Activated CD8-positive, alpha-beta T cell treated with anti-CD3 and anti-CD28 coated beads for 36 hours (primary cell): ENCODE measurements around the gene KREMEN2. TPM values are rescaled to one million over a fixed set of nuclear protein-coding genes. Genes with fewer than 3 reads are reported as not detected.

Experiments used
- ATAC-seq: fragments of 200-7000 bp; cut with Tn5 transposase; one replicate; pipeline ENCODE4 v1.10.0; 2021; ENCODE audit warnings: mild to moderate bottlenecking, moderate library complexity
- CTCF ChIA-PET: fragments of 350-600 bp; sonication (Branson Sonifier 250); formaldehyde crosslinking; loops from one replicate; lab custom pipeline; 2021; ENCODE audit warnings: antibody characterized with exemption; lab: Charles Lee
- POLR2A ChIA-PET: fragments of 350-600 bp; sonication (Branson Sonifier 250); formaldehyde crosslinking; loops from one replicate; lab custom pipeline; 2021; ENCODE audit warnings: antibody characterized with exemption; lab: Charles Lee
- DNase-seq: peaks from one replicate; pipeline ENCODE4 v3.0.0-alpha.2; 2020
- H3K27ac Mint-ChIP-seq: one replicate; pipeline ENCODE4 v1.8.0; 2021; ENCODE audit warnings: mild to moderate bottlenecking, mixed read lengths
- H3K27me3 Mint-ChIP-seq: one replicate; pipeline ENCODE4 v1.8.0; 2021; ENCODE audit warnings: mixed read lengths
- H3K36me3 Mint-ChIP-seq: one replicate; pipeline ENCODE4 v1.8.0; 2021; ENCODE audit warnings: low read depth, mixed read lengths
- H3K4me1 Mint-ChIP-seq: one replicate; pipeline ENCODE4 v1.8.0; 2021; ENCODE audit warnings: low read depth, mixed read lengths
- H3K4me3 Mint-ChIP-seq: one replicate; pipeline ENCODE4 v1.8.0; 2021; ENCODE audit warnings: mild to moderate bottlenecking, moderate library complexity, mixed read lengths
- H3K9me3 Mint-ChIP-seq: one replicate; pipeline ENCODE4 v1.8.0; 2021; ENCODE audit warnings: mixed read lengths
- intact Hi-C: fragments of 100-400 bp; cut with micrococcal nuclease; formaldehyde crosslinking; loops from one replicate; pipeline ENCODE4 v1.10.0; 2022
- total RNA-seq, 2 experiments: library from RNA; stranded (reverse); gene quantifications; one replicate each; pipeline ENCODE4 v1.2.3, GENCODE V29; 2021
- TF ChIP-seq, protein P1 (sequence below): fragments of 200-600 bp; IDR thresholded peaks from one replicate; pipeline ENCODE4 v1.8.0; 2022; ENCODE audit warnings: antibody characterized with exemption, mild to moderate bottlenecking

The KREMEN2 gene
- total RNA-seq, 2 experiments from 2014 or later: 0.22 TPM; not detected in 1

DNA sequence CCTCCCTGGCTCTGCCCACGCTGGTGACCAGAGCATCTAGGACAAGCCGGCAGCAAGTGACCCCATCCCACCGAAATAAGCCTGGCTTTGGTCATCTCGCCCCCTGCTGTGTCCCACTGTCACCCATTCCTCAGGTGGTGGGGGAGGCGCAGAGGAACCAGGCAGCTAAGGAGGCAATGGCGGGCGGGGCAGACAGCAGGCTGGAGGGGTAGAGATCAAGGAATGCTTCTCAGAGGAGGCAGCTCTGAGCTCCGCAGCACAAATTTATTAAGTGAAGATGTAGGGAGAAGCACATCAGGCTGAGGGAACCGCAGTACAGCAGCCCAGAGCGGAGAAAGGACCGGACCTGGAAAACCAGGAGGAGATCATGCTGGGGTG lies 7.5 kb upstream of the KREMEN2 start:
- Mint-ChIP-seq H3K9me3 (no peaks in the 10 kb centered on the region), H3K36me3 (no peaks in the 10 kb centered on the region), H3K27ac (no peak overlapping the region), H3K27me3 (peaks cover 10% of the 10 kb centered on the region), H3K4me3 (no peak overlapping the region), H3K4me1 (peaks cover 5% of the 10 kb centered on the region)
- DNase-seq: no peak
- no peak for ATAC-seq
- TF ChIP-seq, protein P1, sequence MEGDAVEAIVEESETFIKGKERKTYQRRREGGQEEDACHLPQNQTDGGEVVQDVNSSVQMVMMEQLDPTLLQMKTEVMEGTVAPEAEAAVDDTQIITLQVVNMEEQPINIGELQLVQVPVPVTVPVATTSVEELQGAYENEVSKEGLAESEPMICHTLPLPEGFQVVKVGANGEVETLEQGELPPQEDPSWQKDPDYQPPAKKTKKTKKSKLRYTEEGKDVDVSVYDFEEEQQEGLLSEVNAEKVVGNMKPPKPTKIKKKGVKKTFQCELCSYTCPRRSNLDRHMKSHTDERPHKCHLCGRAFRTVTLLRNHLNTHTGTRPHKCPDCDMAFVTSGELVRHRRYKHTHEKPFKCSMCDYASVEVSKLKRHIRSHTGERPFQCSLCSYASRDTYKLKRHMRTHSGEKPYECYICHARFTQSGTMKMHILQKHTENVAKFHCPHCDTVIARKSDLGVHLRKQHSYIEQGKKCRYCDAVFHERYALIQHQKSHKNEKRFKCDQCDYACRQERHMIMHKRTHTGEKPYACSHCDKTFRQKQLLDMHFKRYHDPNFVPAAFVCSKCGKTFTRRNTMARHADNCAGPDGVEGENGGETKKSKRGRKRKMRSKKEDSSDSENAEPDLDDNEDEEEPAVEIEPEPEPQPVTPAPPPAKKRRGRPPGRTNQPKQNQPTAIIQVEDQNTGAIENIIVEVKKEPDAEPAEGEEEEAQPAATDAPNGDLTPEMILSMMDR: no peak
- ChIA-PET POLR2A (interaction anchor here (0.6 kb wide), 1 partner anchor 21 kb away, joined by 3 read pairs; no protein-coding TSS in a partner anchor), CTCF (no interaction called here)
- intact Hi-C loops: no loop called here

DNA sequence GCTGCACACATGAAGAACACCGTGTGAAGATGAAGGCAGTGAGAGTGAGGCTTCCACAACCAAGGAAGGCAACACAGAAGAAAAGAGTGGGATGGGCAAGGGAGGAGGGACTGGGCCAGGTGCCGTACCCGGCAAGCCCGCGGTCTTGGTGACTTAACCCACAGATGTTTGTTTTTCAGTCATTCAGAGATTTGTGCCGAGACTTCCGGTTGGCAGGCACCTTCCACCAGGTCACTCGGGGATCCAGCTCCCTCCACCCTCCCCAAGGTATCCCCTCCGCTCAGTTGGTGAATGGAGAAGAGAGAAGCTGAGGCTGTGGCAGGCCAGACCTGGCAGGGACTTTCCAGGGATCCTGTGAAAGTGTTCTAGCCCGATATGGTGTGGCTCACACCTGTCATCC lies 4.9 kb upstream of the KREMEN2 start:
- ATAC-seq (no peak), DNase-seq (no peak)
- Mint-ChIP-seq H3K36me3 (no peaks in the 10 kb centered on the region), H3K4me3 (no peak overlapping the region), H3K4me1 (peaks cover 16% of the 10 kb centered on the region), H3K27ac (no peak overlapping the region), H3K9me3 (no peaks in the 10 kb centered on the region), H3K27me3 (peaks cover 23% of the 10 kb centered on the region)
- intact Hi-C loops: no loop called here
- ChIA-PET CTCF (interaction anchor here (0.8 to 1.6 kb wide), 3 partner anchors 12 to 40 kb away, joined by 3 to 4 read pairs (median 3); no protein-coding TSS in a partner anchor), POLR2A (interaction anchor here (0.6 to 2.3 kb wide), 2 partner anchors 10 to 150 kb away, joined by 3 to 8 read pairs; partner anchors contain the start of gene PAQR4)
- TF ChIP-seq, protein P1: no peak

DNA sequence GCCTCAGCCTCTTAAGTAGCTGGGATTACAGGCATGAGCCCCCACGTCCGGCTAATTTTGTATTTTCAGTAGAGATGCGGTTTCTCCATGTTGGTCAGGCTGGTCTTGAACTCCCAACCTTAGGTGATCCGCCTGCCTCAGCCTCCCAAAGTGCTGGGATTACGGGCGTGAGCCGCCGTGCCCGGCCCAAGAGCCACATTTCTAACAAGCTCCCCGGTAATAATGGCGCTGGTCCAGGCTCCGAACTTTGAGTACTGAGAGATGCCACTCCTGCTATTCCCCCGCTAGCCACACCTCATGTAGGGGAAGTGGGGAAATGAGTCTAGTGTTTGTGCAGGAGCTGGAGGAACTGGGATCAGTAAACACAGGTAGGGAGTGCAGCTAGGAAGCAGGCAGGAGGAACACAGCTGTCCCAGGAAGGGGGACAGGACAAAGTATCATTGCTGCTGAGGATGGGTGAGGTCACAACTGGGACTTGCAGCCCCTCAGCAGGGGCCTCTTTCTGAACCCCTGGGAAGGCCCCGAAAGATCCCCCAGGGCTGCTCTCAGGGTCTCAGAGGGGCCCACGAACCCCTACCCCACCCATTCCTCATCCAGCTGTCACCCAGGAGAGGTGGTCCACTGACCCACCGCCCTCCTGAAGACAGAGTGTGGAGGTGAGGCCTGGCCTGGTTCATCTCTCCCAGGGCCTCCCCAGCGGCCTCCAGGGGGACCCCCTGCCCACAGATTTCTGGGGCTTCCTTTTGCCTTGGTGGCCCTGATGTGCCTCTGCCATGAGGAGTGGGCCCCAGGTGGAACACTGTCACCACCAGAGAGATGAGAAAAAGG lies 3.7 kb upstream of the KREMEN2 start:
- Mint-ChIP-seq H3K27me3 (peaks cover 27% of the 10 kb centered on the region), H3K9me3 (no peaks in the 10 kb centered on the region), H3K36me3 (no peaks in the 10 kb centered on the region), H3K4me1 (peaks cover 20% of the 10 kb centered on the region), H3K27ac (no peak overlapping the region), H3K4me3 (no peak overlapping the region)
- intact Hi-C loops: no loop called here
- CTCF ChIA-PET: interaction anchor here (0.8 to 2.1 kb wide), 7 partner anchors 9 to 72 kb away, joined by 3 to 11 read pairs (median 4); no protein-coding TSS in a partner anchor
- TF ChIP-seq, protein P1: no peak
- POLR2A ChIA-PET: interaction anchor here (0.7 to 2.3 kb wide), 2 partner anchors 9 to 47 kb away, joined by 3 to 8 read pairs; partner anchors contain the start of gene PAQR4
- DNase-seq (no peak), ATAC-seq (no peak)

DNA sequence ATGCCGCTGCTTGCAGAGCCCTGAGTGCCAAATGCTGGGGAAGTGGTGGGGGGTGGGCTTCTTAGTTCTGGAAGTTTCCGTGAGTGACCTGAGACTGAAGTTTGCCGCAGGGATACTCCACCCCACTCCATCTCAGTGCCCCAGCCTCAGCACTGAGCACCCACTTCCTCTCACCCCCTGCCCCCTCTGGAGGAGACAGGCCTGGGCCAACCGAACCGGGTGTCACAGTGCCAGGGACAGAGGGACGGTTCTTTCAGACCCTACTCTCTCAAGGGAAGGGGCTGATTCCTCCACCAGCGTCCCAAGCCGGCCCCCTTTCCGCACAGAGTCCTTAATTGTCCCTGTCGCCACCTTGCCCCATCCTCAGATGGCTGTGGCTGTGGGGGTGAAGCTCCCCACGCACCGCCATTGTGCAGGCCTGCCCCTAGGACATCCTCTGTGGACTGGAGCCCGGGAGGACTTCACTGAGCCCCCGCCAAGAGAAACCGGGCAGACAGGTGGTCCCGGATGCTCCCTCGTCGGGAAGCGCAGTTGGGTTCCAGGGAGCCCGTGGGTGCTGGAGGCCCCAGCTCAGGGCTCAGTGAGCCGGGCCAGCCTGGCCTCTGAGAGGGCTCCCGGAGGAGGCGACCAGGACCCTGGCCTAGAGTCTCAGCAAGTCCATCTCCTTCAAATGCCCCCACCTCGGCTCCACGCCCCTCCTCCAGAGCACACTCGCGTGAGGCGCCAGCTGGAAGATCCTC lies 1.6 kb upstream of the KREMEN2 start:
- Mint-ChIP-seq H3K36me3 (no peaks in the 10 kb centered on the region), H3K27ac (no peak overlapping the region), H3K4me1 (peaks cover 20% of the 10 kb centered on the region), H3K9me3 (no peaks in the 10 kb centered on the region), H3K4me3 (no peak overlapping the region), H3K27me3 (peaks cover 26% of the 10 kb centered on the region)
- ChIA-PET CTCF (interaction anchor here (0.7 to 3.9 kb wide), 17 partner anchors 10 to 123 kb away, joined by 3 to 12 read pairs (median 4); partner anchors contain the start of genes MMP25 and PKMYT1), POLR2A (interaction anchor here (0.5 to 1.2 kb wide), 3 partner anchors 14 to 71 kb away, joined by 3 to 4 read pairs (median 3); partner anchors contain the start of gene PKMYT1)
- DNase-seq (no peak), ATAC-seq (no peak)
- intact Hi-C loops: no loop called here
- TF ChIP-seq, protein P1: no peak
